OCI-LY3 (cell line): ENCODE results near the gene AOC1.

Source experiments
- H2AFZ ChIP-seq: fragments of 200-600, 300-600 bp; shearing (Covaris generic); 2 replicates; pipeline ENCODE4 v1.6.0; 2014; ENCODE audit warnings: antibody characterized with exemption, low read depth, low read length
- H3K27ac ChIP-seq: fragments of 200-600, 300-600 bp; sonication (generic); 2 replicates; pipeline ENCODE4 v1.5.1; 2014; ENCODE audit warnings: mild to moderate bottlenecking, low read length, moderate library complexity, mixed read lengths
- H3K27me3 ChIP-seq: fragments of 200-600, 300-600 bp; sonication (generic); 2 replicates; pipeline ENCODE4 v1.6.1; 2014; ENCODE audit warnings: low read depth, low read length, mixed read lengths
- H3K36me3 ChIP-seq: fragments of 200-600, 300-600 bp; sonication (generic); replicated peaks from 2 replicates; pipeline ENCODE3; 2014; ENCODE audit warnings: low read depth, low read length, mixed read lengths
- H3K4me1 ChIP-seq: fragments of 300-600, 200-600 bp; sonication (generic); 2 replicates; pipeline ENCODE4 v1.6.1; 2014; ENCODE audit warnings: low read length, mixed read lengths
- H3K4me2 ChIP-seq: fragments of 200-600, 300-600 bp; sonication (generic); 2 replicates; pipeline ENCODE4 v1.6.1; 2014; ENCODE audit warnings: low read length, mixed read lengths
- H3K4me3 ChIP-seq: fragments of 300-600, 200-600 bp; sonication (generic); 2 replicates; pipeline ENCODE4 v1.5.1; 2014; ENCODE audit warnings: antibody characterized with exemption, mild to moderate bottlenecking, low read length, moderate library complexity
- H3K79me2 ChIP-seq: fragments of 300-600, 200-600 bp; shearing (Covaris generic); 2 replicates; pipeline ENCODE4 v1.6.1; 2014; ENCODE audit warnings: mild to moderate bottlenecking, low read length, mixed read lengths
- H3K9ac ChIP-seq: fragments of 300-600, 200-600 bp; shearing (Covaris generic); 2 replicates; pipeline ENCODE4 v1.6.0; 2014; ENCODE audit warnings: mild to moderate bottlenecking, low read length, moderate library complexity
- H3K9me3 ChIP-seq: fragments of 200-600, 300-600 bp; shearing (Covaris generic); 2 replicates; pipeline ENCODE4 v1.6.1; 2014; ENCODE audit warnings: low read length, mixed read lengths; ENCODE audit not compliant: insufficient read depth
- H4K20me1 ChIP-seq: fragments of 200-600, 300-600 bp; sonication (generic); 2 replicates; pipeline ENCODE4 v1.6.1; 2016; ENCODE audit warnings: low read length, mixed read lengths; ENCODE audit not compliant: insufficient read depth
- CTCF ChIP-seq: fragments of 200-600, 300-600 bp; sonication (generic); IDR thresholded peaks from 2 replicates; pipeline ENCODE4 v1.5.1; 2014; ENCODE audit warnings: antibody characterized with exemption, low read length, low read depth
- EZH2phosphoT487 ChIP-seq: fragments of 200-600 bp; shearing (Covaris generic); IDR thresholded peaks from 2 replicates; pipeline ENCODE4 v1.6.1; 2018; ENCODE audit warnings: antibody characterized with exemption, mixed run types, low read depth

The AOC1 gene

GRCh38 chr7:150823484-150824126 lies 28.7 kb upstream of the AOC1 start:
- Histone ChIP-seq H3K4me3 (no peak overlapping the region), H4K20me1 (no peaks in the 10 kb centered on the region), H3K27ac (peak overlapping the region; percentile 99), H3K36me3 (peaks cover 10% of the 10 kb centered on the region), H3K27me3 (no peaks in the 10 kb centered on the region), H3K4me1 (peaks cover 57% of the 10 kb centered on the region), H3K4me2 (no peak overlapping the region), H3K9ac (no peak overlapping the region), H3K9me3 (peaks cover 7% of the 10 kb centered on the region; the same call in 1 of the 2 replicates), H2AFZ (no peak overlapping the region), H3K79me2 (no peaks in the 10 kb centered on the region)
- TF ChIP-seq CTCF (no peak), EZH2phosphoT487 (no peak)

GRCh38 chr7:150824379-150825177 lies 27.7 kb upstream of the AOC1 start:
- H2AFZ ChIP-seq, result no peak overlapping the region
- no peak overlapping the region for H3K4me2 ChIP-seq
- H3K9ac ChIP-seq, result no peak overlapping the region
- no peak overlapping the region for H3K27ac ChIP-seq
- H3K4me3 ChIP-seq, result no peak overlapping the region
- peaks cover 54% of the 10 kb centered on the region for H3K4me1 ChIP-seq
- H3K79me2 ChIP-seq, result no peaks in the 10 kb centered on the region
- peaks cover 7% of the 10 kb centered on the region; the same call in 1 of the 2 replicates for H3K9me3 ChIP-seq
- no peaks in the 10 kb centered on the region for H4K20me1 ChIP-seq
- TF ChIP-seq CTCF, result no peak
- TF ChIP-seq EZH2phosphoT487, result no peak
- H3K27me3 ChIP-seq, result no peaks in the 10 kb centered on the region
- peaks cover 10% of the 10 kb centered on the region for H3K36me3 ChIP-seq

GRCh38 chr7:150826061-150826849 lies 26.1 kb upstream of the AOC1 start:
- peaks cover 10% of the 10 kb centered on the region for H3K36me3 ChIP-seq
- no peaks in the 10 kb centered on the region for H3K79me2 ChIP-seq
- no peak overlapping the region for H3K4me2 ChIP-seq
- no peak overlapping the region for H3K9ac ChIP-seq
- H3K4me3 ChIP-seq, result no peak overlapping the region
- no peaks in the 10 kb centered on the region for H4K20me1 ChIP-seq
- no peak overlapping the region for H3K27ac ChIP-seq
- H3K9me3 ChIP-seq, result peaks cover 7% of the 10 kb centered on the region; the same call in 1 of the 2 replicates
- peaks cover 39% of the 10 kb centered on the region for H3K4me1 ChIP-seq
- TF ChIP-seq CTCF, result no peak
- TF ChIP-seq EZH2phosphoT487, result no peak
- H2AFZ ChIP-seq, result no peak overlapping the region
- H3K27me3 ChIP-seq, result no peaks in the 10 kb centered on the region

- H3K4me1 ChIP-seq, result peaks cover 18% of the 10 kb centered on the region
- H3K79me2 ChIP-seq, result no peaks in the 10 kb centered on the region
- H3K27me3 ChIP-seq, result no peaks in the 10 kb centered on the region
- H4K20me1 ChIP-seq, result no peaks in the 10 kb centered on the region
- no peak overlapping the region for H3K4me3 ChIP-seq
- TF ChIP-seq CTCF, result peak; percentile 9; the same call in 1 of the 2 replicates
- TF ChIP-seq EZH2phosphoT487, result no peak
- H3K27ac ChIP-seq, result no peak overlapping the region
- H3K36me3 ChIP-seq, result no peaks in the 10 kb centered on the region
- no peak overlapping the region for H3K9ac ChIP-seq
- no peak overlapping the region for H3K4me2 ChIP-seq
- H2AFZ ChIP-seq, result no peak overlapping the region
- H3K9me3 ChIP-seq, result no peaks in the 10 kb centered on the region
These were observed 23.9 kb upstream of the AOC1 start for GRCh38 chr7:150828384-150828783.
